Measurements from ENCODE around the gene CYTH4. TPM values are rescaled to one million over a fixed set of nuclear protein-coding genes. Genes with fewer than 3 reads are reported as not detected.

CYTH4 gene
- total and polyA plus RNA-seq, 12 donors, result 4.7 to 80.7 (median 22.1) TPM

DNA sequence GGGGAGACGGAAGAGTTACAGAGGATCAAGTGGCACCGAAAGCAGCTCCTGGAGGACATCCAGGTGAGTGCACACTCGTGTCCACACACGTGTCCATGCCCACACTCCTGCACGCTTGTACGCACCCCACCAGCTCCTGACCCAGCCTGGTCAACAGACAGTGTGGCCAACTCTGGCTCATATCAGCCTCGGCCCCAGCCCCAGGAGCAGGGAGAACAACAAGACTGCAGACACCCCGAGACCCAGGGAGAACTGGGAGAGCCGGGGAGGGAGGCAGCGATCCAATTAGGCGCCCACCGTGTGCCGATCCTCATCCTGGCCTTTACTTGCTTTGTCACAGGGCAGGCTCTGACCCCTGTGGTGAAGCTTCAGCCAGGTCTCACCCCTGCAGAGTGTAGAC, 10.3 kb downstream of the CYTH4 start:
- WGBS, 4 donors, result 91 to 93% (median 92%) methylated on average over 3 to 13 of the region's 13 CpGs
- Histone ChIP-seq H3K9me3 (replicated peaks in 1 of 3) (no peaks in the 10 kb centered on the region), H3K4me1 (replicated peaks in 1 of 2) (no peaks in the 10 kb centered on the region), H3K4me3 (no peak overlapping the region), H3K27ac (no peak overlapping the region), H3K27me3 (no peaks in the 10 kb centered on the region), H3K36me3 (replicated peaks in 1 of 2) (no peaks in the 10 kb centered on the region)
- TF ChIP-seq, protein P1, sequence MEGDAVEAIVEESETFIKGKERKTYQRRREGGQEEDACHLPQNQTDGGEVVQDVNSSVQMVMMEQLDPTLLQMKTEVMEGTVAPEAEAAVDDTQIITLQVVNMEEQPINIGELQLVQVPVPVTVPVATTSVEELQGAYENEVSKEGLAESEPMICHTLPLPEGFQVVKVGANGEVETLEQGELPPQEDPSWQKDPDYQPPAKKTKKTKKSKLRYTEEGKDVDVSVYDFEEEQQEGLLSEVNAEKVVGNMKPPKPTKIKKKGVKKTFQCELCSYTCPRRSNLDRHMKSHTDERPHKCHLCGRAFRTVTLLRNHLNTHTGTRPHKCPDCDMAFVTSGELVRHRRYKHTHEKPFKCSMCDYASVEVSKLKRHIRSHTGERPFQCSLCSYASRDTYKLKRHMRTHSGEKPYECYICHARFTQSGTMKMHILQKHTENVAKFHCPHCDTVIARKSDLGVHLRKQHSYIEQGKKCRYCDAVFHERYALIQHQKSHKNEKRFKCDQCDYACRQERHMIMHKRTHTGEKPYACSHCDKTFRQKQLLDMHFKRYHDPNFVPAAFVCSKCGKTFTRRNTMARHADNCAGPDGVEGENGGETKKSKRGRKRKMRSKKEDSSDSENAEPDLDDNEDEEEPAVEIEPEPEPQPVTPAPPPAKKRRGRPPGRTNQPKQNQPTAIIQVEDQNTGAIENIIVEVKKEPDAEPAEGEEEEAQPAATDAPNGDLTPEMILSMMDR (IDR thresholded peaks at IDR 0.05), result no peak
- DNase-seq, result no peak
- intact Hi-C loops (cut with DNase I), result no loop called here

DNA sequence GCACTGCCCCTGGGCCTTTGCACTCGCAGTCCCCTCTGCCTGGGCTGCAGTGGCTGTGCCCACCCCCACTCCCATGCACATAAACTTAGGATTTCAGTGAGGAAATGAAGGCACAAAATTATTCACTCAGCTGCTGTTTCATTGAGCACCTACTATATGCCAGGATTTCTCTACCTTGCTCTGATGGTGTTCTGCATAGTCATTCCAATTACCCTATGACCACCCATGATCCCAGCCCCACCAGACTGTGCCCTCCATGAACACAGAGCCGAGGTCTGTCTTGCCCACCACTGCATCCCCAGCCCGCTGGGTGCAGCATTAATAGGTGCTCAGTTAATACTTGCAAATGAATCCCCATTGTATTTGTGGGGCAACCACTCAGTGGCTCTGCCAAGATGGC, 10.9 kb downstream of the CYTH4 start:
- no peak overlapping the region for H3K27ac ChIP-seq
- H3K9me3 ChIP-seq (replicated peaks in 1 of 3), result no peaks in the 10 kb centered on the region
- TF ChIP-seq POLR2A (IDR thresholded peaks at IDR 0.05), result no peak
- TF ChIP-seq, protein P1 (IDR thresholded peaks at IDR 0.05), result no peak
- intact Hi-C loops (cut with DNase I), result no loop called here
- no peaks in the 10 kb centered on the region for H3K36me3 ChIP-seq (replicated peaks in 1 of 2)
- no peak for DNase-seq
- whole genome bisulfite sequencing, 4 donors, result 84 to 95% (median 90%) methylated on average over 3 of the region's 3 CpGs
- no peaks in the 10 kb centered on the region for H3K4me1 ChIP-seq (replicated peaks in 1 of 2)
- H3K4me3 ChIP-seq, result no peak overlapping the region
- no peaks in the 10 kb centered on the region for H3K27me3 ChIP-seq

DNA sequence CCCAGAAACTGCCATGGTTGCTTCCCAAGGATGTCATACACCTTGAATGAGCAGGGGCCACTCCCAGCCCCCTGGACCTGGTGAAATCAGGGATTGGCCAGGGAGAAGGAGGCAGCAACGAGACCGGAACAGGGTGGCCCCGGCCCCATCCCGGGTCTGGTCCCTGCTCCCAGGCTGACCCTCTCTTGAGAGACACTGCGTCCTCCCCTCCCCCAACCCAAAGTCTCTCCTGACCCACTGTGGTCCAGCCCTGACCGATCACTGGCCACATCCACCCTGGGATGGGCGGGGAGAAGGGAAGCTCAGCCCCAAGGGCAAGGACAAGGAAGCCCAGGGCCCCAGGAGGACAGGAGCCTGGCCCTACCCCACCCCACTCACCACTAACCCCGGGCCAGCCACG, 12.4 kb downstream of the CYTH4 start:
- no peaks in the 10 kb centered on the region for H3K9me3 ChIP-seq (replicated peaks in 1 of 3)
- no peaks in the 10 kb centered on the region for H3K36me3 ChIP-seq (replicated peaks in 1 of 2)
- H3K27ac ChIP-seq, result no peak overlapping the region
- no peak for DNase-seq
- no peak for TF ChIP-seq POLR2A (IDR thresholded peaks at IDR 0.05)
- TF ChIP-seq, protein P1 (IDR thresholded peaks at IDR 0.05), result no peak
- H3K4me1 ChIP-seq (replicated peaks in 1 of 2), result no peaks in the 10 kb centered on the region
- WGBS, 4 donors, result 55 to 81% (median 75%) methylated on average over 7 to 9 of the region's 9 CpGs
- H3K4me3 ChIP-seq, result no peak overlapping the region
- H3K27me3 ChIP-seq, result no peaks in the 10 kb centered on the region
- intact Hi-C loops (cut with DNase I), result no loop called here

DNA sequence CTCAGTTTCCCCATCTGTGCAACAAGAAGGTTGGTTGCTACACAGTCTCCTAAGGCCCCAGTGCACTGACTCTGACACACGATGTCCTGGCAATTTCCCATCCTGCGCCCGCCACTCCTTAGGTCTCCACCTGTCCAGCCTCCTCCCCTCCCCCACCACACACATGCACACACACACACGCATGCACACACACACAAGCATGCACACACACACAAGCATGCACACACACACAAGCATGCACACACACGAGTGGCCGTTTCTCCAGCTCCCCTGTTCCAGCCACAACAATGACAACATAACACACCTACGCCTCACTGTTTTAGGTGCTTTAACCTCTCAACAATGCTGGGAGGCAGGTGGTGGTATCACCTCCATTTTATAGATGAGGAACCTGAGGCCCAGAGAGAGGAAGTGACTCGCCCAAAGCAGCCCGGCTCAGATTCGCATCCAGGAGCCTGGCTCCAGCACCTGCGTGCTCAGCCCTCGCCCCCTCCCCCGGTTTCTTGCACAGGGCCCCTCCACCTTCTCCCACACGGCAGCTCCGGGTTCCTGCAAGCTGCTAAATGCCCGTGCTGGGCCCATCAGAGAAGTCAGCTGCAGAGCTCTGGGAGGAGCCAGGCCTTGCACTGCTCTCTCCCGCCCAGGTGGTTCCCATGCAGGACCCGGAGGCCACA, 13.0 kb downstream of the CYTH4 start:
- intact Hi-C loops (cut with DNase I), result no loop called here
- H3K4me1 ChIP-seq (replicated peaks in 1 of 2), result no peaks in the 10 kb centered on the region
- 75 to 84% (median 79%) methylated on average over 8 to 18 of the region's 18 CpGs for WGBS, 4 donors
- no peaks in the 10 kb centered on the region for H3K27me3 ChIP-seq
- no peaks in the 10 kb centered on the region for H3K36me3 ChIP-seq (replicated peaks in 1 of 2)
- no peak for TF ChIP-seq POLR2A (IDR thresholded peaks at IDR 0.05)
- H3K9me3 ChIP-seq (replicated peaks in 1 of 3), result no peaks in the 10 kb centered on the region
- H3K27ac ChIP-seq, result no peak overlapping the region
- H3K4me3 ChIP-seq, result no peak overlapping the region
- no peak for DNase-seq

DNA sequence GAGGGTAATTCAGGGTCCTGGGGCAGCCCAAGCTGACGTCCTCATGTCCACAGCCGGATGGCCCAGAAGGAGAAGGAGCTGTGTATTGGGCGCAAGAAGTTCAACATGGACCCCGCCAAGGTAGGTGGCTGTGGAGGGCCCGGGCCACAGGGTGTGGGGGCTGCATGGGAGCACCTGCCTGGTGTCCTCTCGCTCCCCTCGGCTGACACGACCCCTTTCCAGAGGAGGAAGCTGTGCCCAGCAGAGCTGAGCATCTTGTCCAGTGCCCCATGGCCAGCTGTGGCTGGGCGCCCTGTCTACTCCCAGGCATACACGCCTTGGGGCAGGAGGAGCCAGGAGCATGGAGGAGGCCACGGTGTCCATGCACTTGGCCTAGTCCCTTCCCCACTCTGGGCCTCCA, 13.6 kb downstream of the CYTH4 start:
- Histone ChIP-seq H3K36me3 (replicated peaks in 1 of 2) (no peaks in the 10 kb centered on the region), H3K9me3 (replicated peaks in 1 of 3) (no peaks in the 10 kb centered on the region), H3K4me3 (no peak overlapping the region), H3K27me3 (no peaks in the 10 kb centered on the region), H3K27ac (no peak overlapping the region), H3K4me1 (replicated peaks in 1 of 2) (no peaks in the 10 kb centered on the region)
- 60 to 93% (median 90%) methylated on average over 1 to 11 of the region's 11 CpGs for WGBS, 4 donors
- DNase-seq, result no peak
- intact Hi-C loops (cut with DNase I), result no loop called here
- TF ChIP-seq, protein P1 (IDR thresholded peaks at IDR 0.05), result no peak
- no peak for TF ChIP-seq POLR2A (IDR thresholded peaks at IDR 0.05)
